HepG2 (cell line): Measurements from ENCODE around the gene C1orf35. TPM values are rescaled to one million over a fixed set of nuclear protein-coding genes. Genes with fewer than 3 reads are reported as not detected.

Source experiments
- DR1 ChIP-seq: sonication (generic); formaldehyde crosslinking; IDR thresholded peaks from 2 replicates; pipeline ENCODE4 v1.8.0; 2021; ENCODE audit warnings: mild to moderate bottlenecking, missing genetic modification reagents, inconsistent platforms
- GTF2F1 ChIP-seq: fragments of 150-350 bp; IDR thresholded peaks from 2 replicates; pipeline ENCODE4 v1.6.1; 2014; ENCODE audit warnings: low read length
- KDM3A ChIP-seq: IDR thresholded peaks from 2 replicates; pipeline ENCODE4 v1.6.1; 2018; ENCODE audit warnings: low read depth, missing compliant biosample characterization
- MAZ ChIP-seq, 2 experiments: sonication (generic) in 1 of 2; formaldehyde crosslinking in 1 of 2; IDR thresholded peaks; 2 replicates each; pipeline versions ENCODE4 v1.5.0 to v1.6.1; 2012 to 2020; ENCODE audit warnings: low read depth in 2 of 2, mild to moderate bottlenecking in 2 of 2, borderline replicate concordance in 1 of 2, improper control_type of control experiment in 1 of 2, low read length in 1 of 2, missing genetic modification reagents in 1 of 2, moderate library complexity in 1 of 2
- MXD4 ChIP-seq: IDR thresholded peaks from 2 replicates; pipeline ENCODE4 v1.6.1; 2016; ENCODE audit warnings: mild to moderate bottlenecking, missing biosample characterization, missing genetic modification reagents
- NONO ChIP-seq, 2 experiments: fragments of 450-650 bp in 1 of 2; sonication (generic) in 1 of 2; formaldehyde crosslinking in 1 of 2; IDR thresholded peaks in 1 of 2; conservative IDR thresholded peaks in 1 of 2; 2 replicates each; pipeline versions ENCODE4 v1.6.1 to v1.8.0; 2017 to 2022; ENCODE audit warnings: mild to moderate bottlenecking in 1 of 2, missing genetic modification reagents in 1 of 2, moderate library complexity in 1 of 2
- NR2C2 ChIP-seq: sonication (generic); formaldehyde crosslinking; IDR thresholded peaks from 2 replicates; pipeline ENCODE4 v1.4.0; 2020; ENCODE audit warnings: missing genetic modification reagents, mild to moderate bottlenecking, moderate library complexity, borderline replicate concordance
- SP5 ChIP-seq: IDR thresholded peaks from 2 replicates; pipeline ENCODE4 v1.6.1; 2016; ENCODE audit warnings: low read depth, borderline replicate concordance
- SYNCRIP ChIP-seq: fragments of 200-400 bp; formaldehyde crosslinking; IDR thresholded peaks from 2 replicates; pipeline ENCODE4 v1.6.1; 2018; ENCODE audit warnings: mild to moderate bottlenecking, low read depth, low read length; ENCODE audit not compliant: insufficient read depth
- ZNF292 ChIP-seq: sonication (generic); formaldehyde crosslinking; IDR thresholded peaks from 2 replicates; pipeline ENCODE4 v1.8.1; 2022; ENCODE audit warnings: mild to moderate bottlenecking, low read depth, missing genetic modification reagents, borderline replicate concordance
- ZNF430 ChIP-seq: sonication (generic); formaldehyde crosslinking; IDR thresholded peaks from 2 replicates; pipeline ENCODE4 v1.9.0; 2021; ENCODE audit warnings: mild to moderate bottlenecking, missing genetic modification reagents
- ZNF687 ChIP-seq: sonication (generic); formaldehyde crosslinking; IDR thresholded peaks from 2 replicates; pipeline ENCODE4 v1.5.1; 2020; ENCODE audit warnings: mild to moderate bottlenecking, missing genetic modification reagents, moderate library complexity
- ZNF784 ChIP-seq: sonication (generic); formaldehyde crosslinking; IDR thresholded peaks from 2 replicates; pipeline ENCODE4 v1.5.1; 2020; ENCODE audit warnings: missing genetic modification reagents, mild to moderate bottlenecking, borderline replicate concordance
- ZNF790 ChIP-seq: sonication (generic); formaldehyde crosslinking; IDR thresholded peaks from 2 replicates; pipeline ENCODE4 v1.8.0; 2022; ENCODE audit warnings: missing genetic modification reagents, mild to moderate bottlenecking, borderline replicate concordance
- polyA plus RNA-seq, 8 experiments: library from polyadenylated mRNA; depleted of rRNA in 3 of 8; stranded (reverse) in 7 of 8; unstranded in 1 of 8; fragments of >200 nt; fragmentation: Illumina TruSeq in 4 of 8; extraction: Trizol in 4 of 8; gene quantifications; 2 replicates each; pipeline versions ENCODE4 v1.2.1 to v1.2.3, GENCODE V29; 2011 to 2016; ENCODE audit warnings: low read depth in 4 of 8, missing spikeins in 1 of 8, mixed read lengths in 1 of 8; ENCODE audit not compliant: insufficient read depth in 1 of 8
- total RNA-seq, 5 experiments: library from RNA; depleted of rRNA; stranded (reverse); fragments of >200 nt; fragmentation: Illumina TruSeq; extraction: Trizol; gene quantifications; 2 replicates each; pipeline ENCODE4 v1.2.3, GENCODE V29; 2016; ENCODE audit warnings: low read depth in 1 of 5
- TF ChIP-seq, protein P1 (sequence below): sonication (generic); formaldehyde crosslinking; IDR thresholded peaks from 2 replicates; pipeline ENCODE4 v1.5.1; 2020; ENCODE audit warnings: missing genetic modification reagents, mild to moderate bottlenecking, borderline replicate concordance
- TF ChIP-seq, protein P2 (sequence below): sonication (generic); formaldehyde crosslinking; IDR thresholded peaks from 2 replicates; pipeline ENCODE4 v1.4.0; 2020; ENCODE audit warnings: mild to moderate bottlenecking, missing genetic modification reagents
- TF ChIP-seq, protein P3 (sequence below): sonication (generic); formaldehyde crosslinking; IDR thresholded peaks from 2 replicates; pipeline ENCODE4 v1.5.1; 2020; ENCODE audit warnings: mild to moderate bottlenecking, missing genetic modification reagents, moderate library complexity

The C1orf35 gene
- total and polyA plus RNA-seq, 2 of the 13 experiments (the other 11 are each of a cell fraction or from before 2014, with no cell fraction given), result 8.1 to 19.3 TPM

GRCh38 chr1:228139931-228140723 lies 37.0 kb upstream of the C1orf35 start, which contains the start of gene GUK1 (continued):
- TF ChIP-seq GTF2F1 (no peak), MXD4 (peak; percentile 47; the same call in 1 of the 2 replicates), ZNF292 (CRISPR knock-in tag) (0 out of 2 replicates have a peak, but pooled peaks have one; percentile 65), ZNF784 (CRISPR knock-in tag) (peak; percentile 100), MAZ (IDR thresholded peaks at IDR 0.05; ENCODE audit: borderline replicate concordance, low read depth, low read length) (peak; percentile 82), MAZ (CRISPR knock-in tag; IDR thresholded peaks at IDR 0.05; ENCODE audit: low read depth) (peak; percentile 97), NR2C2 (peak; percentile 70), NONO (IDR thresholded peaks at IDR 0.05) (no peak), NONO (CRISPR knock-in tag; conservative IDR thresholded peaks at IDR 0.05) (peak; percentile 53; the same call in 1 of the 2 replicates), SP5 (CRISPR knock-in tag) (peak; percentile 98), SYNCRIP (no peak), KDM3A (CRISPR knock-in tag) (peak; percentile 91), ZNF687 (CRISPR knock-in tag) (peak; percentile 80), DR1 (CRISPR knock-in tag) (peak; percentile 26; the same call in 1 of the 2 replicates), ZNF430 (CRISPR knock-in tag) (peak; percentile 79), ZNF790 (peak; percentile 46; the same call in 1 of the 2 replicates)
- TF ChIP-seq, protein P1, sequence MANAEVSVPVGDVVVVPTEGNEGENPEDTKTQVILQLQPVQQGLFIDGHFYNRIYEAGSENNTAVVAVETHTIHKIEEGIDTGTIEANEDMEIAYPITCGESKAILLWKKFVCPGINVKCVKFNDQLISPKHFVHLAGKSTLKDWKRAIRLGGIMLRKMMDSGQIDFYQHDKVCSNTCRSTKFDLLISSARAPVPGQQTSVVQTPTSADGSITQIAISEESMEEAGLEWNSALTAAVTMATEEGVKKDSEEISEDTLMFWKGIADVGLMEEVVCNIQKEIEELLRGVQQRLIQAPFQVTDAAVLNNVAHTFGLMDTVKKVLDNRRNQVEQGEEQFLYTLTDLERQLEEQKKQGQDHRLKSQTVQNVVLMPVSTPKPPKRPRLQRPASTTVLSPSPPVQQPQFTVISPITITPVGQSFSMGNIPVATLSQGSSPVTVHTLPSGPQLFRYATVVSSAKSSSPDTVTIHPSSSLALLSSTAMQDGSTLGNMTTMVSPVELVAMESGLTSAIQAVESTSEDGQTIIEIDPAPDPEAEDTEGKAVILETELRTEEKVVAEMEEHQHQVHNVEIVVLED (CRISPR knock-in tag), result peak; percentile 96
- TF ChIP-seq, protein P2, sequence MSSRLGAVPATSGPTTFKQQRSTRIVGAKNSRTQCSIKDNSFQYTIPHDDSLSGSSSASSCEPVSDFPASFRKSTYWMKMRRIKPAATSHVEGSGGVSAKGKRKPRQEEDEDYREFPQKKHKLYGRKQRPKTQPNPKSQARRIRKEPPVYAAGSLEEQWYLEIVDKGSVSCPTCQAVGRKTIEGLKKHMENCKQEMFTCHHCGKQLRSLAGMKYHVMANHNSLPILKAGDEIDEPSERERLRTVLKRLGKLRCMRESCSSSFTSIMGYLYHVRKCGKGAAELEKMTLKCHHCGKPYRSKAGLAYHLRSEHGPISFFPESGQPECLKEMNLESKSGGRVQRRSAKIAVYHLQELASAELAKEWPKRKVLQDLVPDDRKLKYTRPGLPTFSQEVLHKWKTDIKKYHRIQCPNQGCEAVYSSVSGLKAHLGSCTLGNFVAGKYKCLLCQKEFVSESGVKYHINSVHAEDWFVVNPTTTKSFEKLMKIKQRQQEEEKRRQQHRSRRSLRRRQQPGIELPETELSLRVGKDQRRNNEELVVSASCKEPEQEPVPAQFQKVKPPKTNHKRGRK (CRISPR knock-in tag), result 0 out of 2 replicates have a peak, but pooled peaks have one; percentile 34
- TF ChIP-seq, protein P3, sequence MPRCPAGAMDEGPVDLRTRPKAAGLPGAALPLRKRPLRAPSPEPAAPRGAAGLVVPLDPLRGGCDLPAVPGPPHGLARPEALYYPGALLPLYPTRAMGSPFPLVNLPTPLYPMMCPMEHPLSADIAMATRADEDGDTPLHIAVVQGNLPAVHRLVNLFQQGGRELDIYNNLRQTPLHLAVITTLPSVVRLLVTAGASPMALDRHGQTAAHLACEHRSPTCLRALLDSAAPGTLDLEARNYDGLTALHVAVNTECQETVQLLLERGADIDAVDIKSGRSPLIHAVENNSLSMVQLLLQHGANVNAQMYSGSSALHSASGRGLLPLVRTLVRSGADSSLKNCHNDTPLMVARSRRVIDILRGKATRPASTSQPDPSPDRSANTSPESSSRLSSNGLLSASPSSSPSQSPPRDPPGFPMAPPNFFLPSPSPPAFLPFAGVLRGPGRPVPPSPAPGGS, result peak; percentile 19; the same call in 1 of the 2 replicates
